Transverse colon (tissue), 4 donors: ENCODE measurements around the gene PCIF1. TPM values are rescaled to one million over a fixed set of nuclear protein-coding genes. Genes with fewer than 3 reads are reported as not detected.
"Not testable (repeated sequence)": the region's sequence is repeated elsewhere in the genome, so short reads cannot be mapped to it uniquely, and the experiment has no call there.

ENCODE experiments used
- DNase-seq: peaks from one replicate; pipeline ENCODE4 v3.0.0-alpha.2; 2019
- H3K27ac ChIP-seq, 4 donors: fragments of 200-600 bp; sonication (generic); 2 replicates each; pipeline ENCODE4 v1.5.1; 2016 to 2018; ENCODE audit warnings: inconsistent platforms in 4 of 4
- H3K27me3 ChIP-seq: fragments of 200-600 bp; sonication (generic); 2 replicates; pipeline ENCODE4 v1.5.1; 2017; ENCODE audit warnings: inconsistent platforms
- H3K36me3 ChIP-seq, 4 donors: fragments of 200-600 bp; sonication (generic); 2 replicates each; pipeline ENCODE4 v1.5.1; 2017 to 2019; ENCODE audit warnings: inconsistent platforms in 4 of 4
- H3K4me1 ChIP-seq, 4 donors: fragments of 200-600 bp; sonication (generic); 2 replicates each; pipeline ENCODE4 v1.5.1; 2017 to 2020; ENCODE audit warnings: inconsistent platforms in 4 of 4
- H3K4me3 ChIP-seq, 4 donors: fragments of 200-600 bp; sonication (generic); 1 replicate in 1 of 4; 2 replicates in 3 of 4; pipeline versions ENCODE4 v1.5.1 to v1.6.1; 2017 to 2019; ENCODE audit warnings: inconsistent platforms in 4 of 4
- H3K9me3 ChIP-seq, 2 donors: fragments of 200-600 bp; sonication (generic); 2 replicates each; pipeline ENCODE4 v1.5.1; 2017 to 2019; ENCODE audit warnings: inconsistent platforms in 2 of 2
- EP300 ChIP-seq: sonication (generic); formaldehyde crosslinking; IDR thresholded peaks from one replicate; pipeline ENCODE4 v1.6.1; 2017; ENCODE audit warnings: antibody characterized with exemption, low read depth
- POLR2A ChIP-seq: fragments of 450-650 bp; IDR thresholded peaks from one replicate; pipeline ENCODE4 v1.6.1; 2016; ENCODE audit warnings: antibody characterized with exemption, mild to moderate bottlenecking, moderate library complexity
- POLR2AphosphoS5 ChIP-seq, 3 donors: sonication (generic); formaldehyde crosslinking; IDR thresholded peaks; one replicate each; pipeline ENCODE4 v1.6.1; 2016; ENCODE audit warnings: antibody characterized with exemption in 3 of 3
- WGBS, 2 donors: methylation state at CpG; one replicate each; pipeline ENCODE4 v1.1.5; 2018; ENCODE audit warnings: low coverage in 1 of 2; 5-methylcytosine and 5-hydroxymethylcytosine counted together
- in situ Hi-C, 4 donors: fragments of 200-750 bp; cut with MboI; loops; one replicate each; pipeline versions ENCODE4 v1.15.0 to v1.15.1; 2017; ENCODE audit warnings: low sequenced_read_pairs in 3 of 4, low pct_ligation_motif_present in 1 of 4, low pct_unique_long_range_greater_than_20kb in 1 of 4
- intact Hi-C: fragments of 100-400 bp; cut with DNase I; formaldehyde crosslinking; loops from one replicate; pipeline ENCODE4 v1.15.1; 2023; ENCODE audit warnings: low total_unique reads
- total RNA-seq, 4 donors: library from RNA; depleted of rRNA; stranded (reverse); fragments of >200 nt; gene quantifications; one replicate each; pipeline ENCODE4 v1.1.0, GENCODE V29; 2016
- TF ChIP-seq, protein P1 (sequence below), 5 experiments: fragments of 200-600 bp in 3 of 5; fragments of 450-650 bp in 2 of 5; sonication (generic) in 3 of 5; IDR thresholded peaks; 1 replicate in 2 of 5; 2 replicates in 3 of 5; pipeline ENCODE4 v1.5.1; 2016 to 2017; ENCODE audit warnings: antibody characterized with exemption in 5 of 5, inconsistent platforms in 3 of 5, mild to moderate bottlenecking in 2 of 5, moderate library complexity in 1 of 5

The PCIF1 gene
- total RNA-seq, 4 donors from 2014 or later = 23.5 to 52.0 (median 32.0) TPM

DNA sequence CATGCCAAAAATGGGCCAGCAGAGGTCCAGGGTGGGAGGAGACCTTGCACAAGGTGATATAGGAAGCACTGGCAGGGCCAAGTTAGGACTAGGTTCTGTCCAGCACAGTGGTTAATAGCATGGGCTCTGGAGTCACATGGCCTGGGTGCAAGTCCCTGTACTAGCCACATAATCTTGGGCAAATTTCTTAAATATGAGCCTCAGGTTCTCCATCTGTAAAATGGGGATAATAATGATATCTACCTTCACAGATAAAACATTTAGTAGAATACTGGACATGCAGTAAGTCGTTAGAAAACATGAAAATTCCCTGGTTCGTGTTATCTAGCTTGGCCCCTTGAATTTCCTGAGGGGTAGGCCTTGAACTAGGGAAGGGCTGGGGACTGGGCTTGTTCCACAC is 37.2 kb upstream of the PCIF1 start:
- WGBS, 2 donors = 83% methylated on average over 2 of the region's 2 CpGs; no CpG with 5 or more reads in 1 of the 2 donors
- peaks cover 9 to 15% (median 14%) of the 10 kb centered on the region in 4 donors for H3K4me1 ChIP-seq
- H3K9me3 ChIP-seq = no peaks in the 10 kb centered on the region
- H3K4me3 ChIP-seq = no peak overlapping the region
- no peak for TF ChIP-seq EP300
- TF ChIP-seq, protein P1, sequence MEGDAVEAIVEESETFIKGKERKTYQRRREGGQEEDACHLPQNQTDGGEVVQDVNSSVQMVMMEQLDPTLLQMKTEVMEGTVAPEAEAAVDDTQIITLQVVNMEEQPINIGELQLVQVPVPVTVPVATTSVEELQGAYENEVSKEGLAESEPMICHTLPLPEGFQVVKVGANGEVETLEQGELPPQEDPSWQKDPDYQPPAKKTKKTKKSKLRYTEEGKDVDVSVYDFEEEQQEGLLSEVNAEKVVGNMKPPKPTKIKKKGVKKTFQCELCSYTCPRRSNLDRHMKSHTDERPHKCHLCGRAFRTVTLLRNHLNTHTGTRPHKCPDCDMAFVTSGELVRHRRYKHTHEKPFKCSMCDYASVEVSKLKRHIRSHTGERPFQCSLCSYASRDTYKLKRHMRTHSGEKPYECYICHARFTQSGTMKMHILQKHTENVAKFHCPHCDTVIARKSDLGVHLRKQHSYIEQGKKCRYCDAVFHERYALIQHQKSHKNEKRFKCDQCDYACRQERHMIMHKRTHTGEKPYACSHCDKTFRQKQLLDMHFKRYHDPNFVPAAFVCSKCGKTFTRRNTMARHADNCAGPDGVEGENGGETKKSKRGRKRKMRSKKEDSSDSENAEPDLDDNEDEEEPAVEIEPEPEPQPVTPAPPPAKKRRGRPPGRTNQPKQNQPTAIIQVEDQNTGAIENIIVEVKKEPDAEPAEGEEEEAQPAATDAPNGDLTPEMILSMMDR (IDR thresholded peaks at IDR 0.05) = no peak
- TF ChIP-seq POLR2A = no peak
- TF ChIP-seq POLR2AphosphoS5 (IDR thresholded peaks at IDR 0.05) = no peak
- no peaks in the 10 kb centered on the region for H3K27me3 ChIP-seq
- in situ Hi-C loops = no loop called here
- no peak for DNase-seq
- peaks cover 0 to 37% (median 6%) of the 10 kb centered on the region in 4 donors for H3K36me3 ChIP-seq
- intact Hi-C loops = loop anchor here (10.0 kb wide), 1 partner anchor 102 kb away; the partner anchor contains the start of genes DNTTIP1 and WFDC3
- no peak overlapping the region for H3K27ac ChIP-seq

DNA sequence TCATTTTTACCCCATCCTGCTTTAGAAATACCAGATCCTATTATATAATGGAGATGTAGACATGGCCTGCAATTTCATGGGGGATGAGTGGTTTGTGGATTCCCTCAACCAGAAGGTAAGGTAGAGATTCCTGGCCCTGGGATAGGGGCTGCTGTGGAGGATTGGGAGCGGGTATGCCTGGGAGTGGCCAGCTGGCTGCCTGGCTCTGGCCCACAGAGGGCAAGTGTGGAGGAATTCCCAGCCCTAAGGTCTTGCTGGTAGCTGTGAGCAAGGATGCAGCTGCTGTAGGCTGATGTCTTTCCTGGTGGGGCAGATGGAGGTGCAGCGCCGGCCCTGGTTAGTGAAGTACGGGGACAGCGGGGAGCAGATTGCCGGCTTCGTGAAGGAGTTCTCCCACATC is 36.8 kb upstream of the PCIF1 start:
- in situ Hi-C loops (no loop called here), intact Hi-C loops (loop anchor here (10.0 kb wide), 1 partner anchor 103 kb away; the partner anchor contains the start of genes DNTTIP1 and WFDC3)
- no peak overlapping the region for H3K4me3 ChIP-seq
- TF ChIP-seq POLR2A = no peak
- TF ChIP-seq, protein P1 (IDR thresholded peaks at IDR 0.05) = no peak
- no peak for TF ChIP-seq EP300
- no peak for TF ChIP-seq POLR2AphosphoS5 (IDR thresholded peaks at IDR 0.05)
- no peaks in the 10 kb centered on the region for H3K9me3 ChIP-seq
- 92% methylated on average over 7 of the region's 7 CpGs; no CpG with 5 or more reads in 1 of the 2 donors for WGBS, 2 donors
- peaks cover 0 to 37% (median 6%) of the 10 kb centered on the region in 4 donors for H3K36me3 ChIP-seq
- peaks cover 5 to 11% (median 10%) of the 10 kb centered on the region in 4 donors for H3K4me1 ChIP-seq
- no peak overlapping the region for H3K27ac ChIP-seq
- DNase-seq = no peak
- H3K27me3 ChIP-seq = no peaks in the 10 kb centered on the region

DNA sequence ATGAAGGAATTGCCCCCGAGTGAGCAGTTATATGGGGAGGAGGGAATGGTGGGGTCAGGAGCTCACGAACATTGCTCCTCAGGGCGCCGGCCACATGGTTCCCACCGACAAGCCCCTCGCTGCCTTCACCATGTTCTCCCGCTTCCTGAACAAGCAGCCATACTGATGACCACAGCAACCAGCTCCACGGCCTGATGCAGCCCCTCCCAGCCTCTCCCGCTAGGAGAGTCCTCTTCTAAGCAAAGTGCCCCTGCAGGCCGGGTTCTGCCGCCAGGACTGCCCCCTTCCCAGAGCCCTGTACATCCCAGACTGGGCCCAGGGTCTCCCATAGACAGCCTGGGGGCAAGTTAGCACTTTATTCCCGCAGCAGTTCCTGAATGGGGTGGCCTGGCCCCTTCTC is 36.2 kb upstream of the PCIF1 start:
- Histone ChIP-seq H3K27me3 (no peaks in the 10 kb centered on the region), H3K27ac (no peak overlapping the region), H3K9me3 (no peaks in the 10 kb centered on the region), H3K36me3 (peaks cover 0 to 37% (median 6%) of the 10 kb centered on the region in 4 donors), H3K4me3 (no peak overlapping the region), H3K4me1 (peaks cover 0 to 5% (median 4%) of the 10 kb centered on the region in 4 donors)
- in situ Hi-C loops = no loop called here
- DNase-seq = no peak
- TF ChIP-seq, protein P1 (IDR thresholded peaks at IDR 0.05) = no peak
- TF ChIP-seq POLR2AphosphoS5 (IDR thresholded peaks at IDR 0.05) (no peak), POLR2A (no peak), EP300 (no peak)
- 91% methylated on average over 12 of the region's 12 CpGs; no CpG with 5 or more reads in 1 of the 2 donors for WGBS, 2 donors
- intact Hi-C loops = loop anchor here (10.0 kb wide), 1 partner anchor 103 kb away; the partner anchor contains the start of genes DNTTIP1 and WFDC3

DNA sequence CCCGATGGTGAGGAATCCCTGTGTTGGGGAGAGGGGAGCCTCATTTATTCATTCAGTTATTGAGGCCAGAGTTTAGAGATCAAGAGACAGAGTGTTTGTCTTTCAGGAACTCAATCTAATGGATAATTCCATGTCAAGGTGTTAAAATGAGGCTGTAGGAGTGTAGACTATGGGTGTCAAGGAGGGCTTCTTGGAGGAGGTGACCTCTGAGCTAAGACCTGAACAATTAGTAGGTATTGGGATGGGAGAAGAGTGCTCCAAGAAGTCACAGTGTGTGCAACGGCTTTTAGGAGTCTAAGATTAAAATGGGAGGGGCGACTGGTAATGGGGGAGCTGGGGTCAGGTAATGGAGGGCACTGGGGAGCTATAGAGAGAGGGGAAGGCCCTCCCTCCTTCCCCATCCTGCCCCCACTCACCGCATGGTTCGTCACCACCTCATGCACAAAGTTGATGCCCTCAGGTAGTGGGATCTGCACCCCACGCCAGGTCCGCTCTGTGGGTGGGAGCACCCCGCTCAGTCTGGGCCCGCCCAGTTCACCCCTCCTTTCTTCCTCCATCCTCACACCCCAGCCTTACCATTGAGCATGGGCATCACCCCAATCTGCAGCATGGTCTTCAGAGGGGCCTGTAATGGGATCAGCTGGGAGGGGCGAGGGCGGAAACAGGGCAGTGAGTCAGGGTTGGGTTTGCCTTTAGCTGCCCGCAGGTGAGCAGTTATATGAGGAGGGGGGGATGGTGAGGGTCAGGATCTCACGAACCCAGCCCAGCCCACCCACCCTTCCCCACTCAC is 35.2 kb upstream of the PCIF1 start:
- DNase-seq = no peak
- intact Hi-C loops = loop anchor here (10.0 kb wide), 1 partner anchor 104 kb away; the partner anchor contains the start of genes DNTTIP1 and WFDC3
- in situ Hi-C loops = no loop called here
- Histone ChIP-seq H3K4me3 (no peak overlapping the region), H3K4me1 (no peaks in the 10 kb centered on the region), H3K9me3 (no peaks in the 10 kb centered on the region), H3K27me3 (no peaks in the 10 kb centered on the region), H3K36me3 (peaks cover 0 to 33% (median 6%) of the 10 kb centered on the region in 4 donors), H3K27ac (no peak overlapping the region)
- WGBS, 2 donors = 79 to 87% methylated on average over 3 to 13 of the region's 13 CpGs
- TF ChIP-seq POLR2AphosphoS5 (IDR thresholded peaks at IDR 0.05) = no peak
- TF ChIP-seq EP300 = no peak
- TF ChIP-seq POLR2A = no peak
- TF ChIP-seq, protein P1 (IDR thresholded peaks at IDR 0.05) = no peak

DNA sequence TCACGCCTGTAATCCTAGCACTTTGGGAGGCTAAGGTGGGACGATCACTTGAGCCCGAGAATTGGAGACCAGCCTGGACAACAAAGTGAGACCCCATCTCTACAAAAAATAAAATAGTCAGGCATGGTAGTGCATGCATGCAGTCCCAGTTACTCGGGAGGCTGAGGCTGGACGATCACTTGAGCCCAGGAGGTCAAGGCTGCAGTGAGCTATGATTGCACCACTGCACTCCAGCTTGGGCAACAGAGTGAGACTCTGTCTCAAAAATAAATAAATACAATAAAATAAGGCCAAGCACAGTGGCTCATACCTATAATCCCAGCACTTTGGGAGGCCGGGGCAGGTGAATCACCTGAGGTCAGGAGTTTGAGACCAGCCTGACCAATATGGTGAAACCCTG is 33.2 kb upstream of the PCIF1 start:
- H3K4me1 ChIP-seq, H3K4me3 ChIP-seq, H3K9me3 ChIP-seq, intact Hi-C loops, DNase-seq, in situ Hi-C loops, H3K27ac ChIP-seq, H3K27me3 ChIP-seq: not testable (repeated sequence)
- WGBS, 2 donors = 91 to 94% methylated on average over 5 to 6 of the region's 6 CpGs
- peaks cover 0 to 18% (median 4%) of the 10 kb centered on the region in 4 donors for H3K36me3 ChIP-seq
